GM23338 (cell line): ENCODE measurements around the gene ATG2A. TPM values are rescaled to one million over a fixed set of nuclear protein-coding genes. Genes with fewer than 3 reads are reported as not detected.

Experiments used
- ATAC-seq: fragments of 200-7000 bp; cut with Tn5 transposase; 3 replicates; pipeline ENCODE4 v1.9.1; 2020
- DNase-seq: peaks from one replicate; pipeline ENCODE4 v3.0.0-alpha.2; 2015; ENCODE audit warnings: low spot score
- H2AFZ ChIP-seq: fragments of 200-600 bp; sonication (generic); 2 replicates; pipeline ENCODE4 v1.8.0; 2016; ENCODE audit warnings: antibody characterized with exemption, mild to moderate bottlenecking, moderate library complexity
- H3F3A ChIP-seq: fragments of 200-600 bp; sonication (generic); replicated peaks from 2 replicates; pipeline ENCODE4 v1.8.0; 2017; ENCODE audit warnings: antibody characterized with exemption, mixed run types, low read depth
- H3K27ac ChIP-seq: fragments of 200-600 bp; sonication (generic); 2 replicates; pipeline ENCODE4 v1.6.1; 2016; ENCODE audit warnings: low read depth
- H3K27me3 ChIP-seq: fragments of 200-600 bp; sonication (generic); 2 replicates; pipeline ENCODE4 v1.8.0; 2016; ENCODE audit warnings: mild to moderate bottlenecking, mixed run types, moderate library complexity; ENCODE audit not compliant: insufficient read depth
- H3K36me3 ChIP-seq: fragments of 200-600 bp; sonication (generic); 2 replicates; pipeline ENCODE4 v1.8.0; 2016; ENCODE audit warnings: mild to moderate bottlenecking; ENCODE audit not compliant: insufficient read depth
- H3K4me1 ChIP-seq: fragments of 200-600 bp; sonication (generic); 2 replicates; pipeline ENCODE4 v1.8.0; 2016; ENCODE audit warnings: mild to moderate bottlenecking, moderate library complexity; ENCODE audit not compliant: insufficient read depth
- H3K4me2 ChIP-seq: fragments of 200-600 bp; sonication (generic); 2 replicates; pipeline ENCODE4 v1.7.1; 2017; ENCODE audit warnings: mixed run types
- H3K4me3 ChIP-seq: fragments of 200-600 bp; sonication (generic); 2 replicates; pipeline ENCODE4 v1.6.1; 2016; ENCODE audit warnings: mixed run types
- H3K79me2 ChIP-seq: fragments of 200-600 bp; sonication (generic); replicated peaks from 2 replicates; pipeline ENCODE4 v1.8.0; 2017; ENCODE audit warnings: mild to moderate bottlenecking; ENCODE audit not compliant: insufficient read depth
- H3K9me2 ChIP-seq: fragments of 200-600 bp; sonication (generic); 2 replicates; pipeline ENCODE4 v1.8.0; 2017; ENCODE audit not compliant: insufficient read depth
- H4K20me1 ChIP-seq: fragments of 200-600 bp; sonication (generic); replicated peaks from 2 replicates; pipeline ENCODE4 v1.8.0; 2017; ENCODE audit warnings: mild to moderate bottlenecking; ENCODE audit not compliant: insufficient read depth
- H3K27ac Mint-ChIP-seq: 2 replicates; pipeline ENCODE4 v1.8.0; 2020; ENCODE audit warnings: inconsistent platforms, mild to moderate bottlenecking, moderate library complexity, mixed read lengths
- H3K27me3 Mint-ChIP-seq: 3 replicates; pipeline ENCODE4 v1.8.0; 2022; ENCODE audit warnings: low read depth, mild to moderate bottlenecking, moderate library complexity, mixed read lengths, inconsistent platforms; ENCODE audit not compliant: insufficient read depth, poor library complexity
- H3K36me3 Mint-ChIP-seq: 3 replicates; pipeline ENCODE4 v1.8.0; 2021; ENCODE audit warnings: low read depth, mild to moderate bottlenecking, inconsistent platforms, moderate library complexity, mixed read lengths
- H3K4me1 Mint-ChIP-seq: 3 replicates; pipeline ENCODE4 v1.8.0; 2020; ENCODE audit warnings: mild to moderate bottlenecking, inconsistent platforms, mixed read lengths
- H3K4me3 Mint-ChIP-seq: 3 replicates; pipeline ENCODE4 v1.8.0; 2021; ENCODE audit warnings: moderate library complexity, mild to moderate bottlenecking, inconsistent platforms, mixed read lengths
- H3K9me3 Mint-ChIP-seq: 3 replicates; pipeline ENCODE4 v1.8.0; 2020; ENCODE audit warnings: moderate library complexity, mild to moderate bottlenecking, inconsistent platforms, mixed read lengths
- CREB1 ChIP-seq: fragments of 250-450 bp; sonication (Bioruptor Pico); IDR thresholded peaks from 2 replicates; pipeline ENCODE4 v1.5.0; 2020; ENCODE audit warnings: low read depth, mild to moderate bottlenecking, moderate library complexity
- EZH2phosphoT487 ChIP-seq: fragments of 200-600 bp; sonication (generic); IDR thresholded peaks from one replicate; pipeline ENCODE4 v1.8.1; 2018; ENCODE audit warnings: antibody characterized with exemption; ENCODE audit not compliant: unreplicated experiment
- JUNB ChIP-seq: IDR thresholded peaks from one replicate; pipeline ENCODE4 v1.6.1; 2016; ENCODE audit warnings: antibody characterized with exemption; ENCODE audit not compliant: unreplicated experiment
- NANOG ChIP-seq: IDR thresholded peaks from 2 replicates; pipeline ENCODE4 v1.6.1; 2016; ENCODE audit warnings: antibody characterized with exemption, borderline replicate concordance
- ZNF114 ChIP-seq: fragments of 250-450 bp; sonication (Bioruptor Pico); IDR thresholded peaks from 2 replicates; pipeline ENCODE4 v1.5.0; 2020; ENCODE audit warnings: mild to moderate bottlenecking, moderate library complexity
- ZNF331 ChIP-seq: fragments of 250-450 bp; sonication (Bioruptor Pico); IDR thresholded peaks from 2 replicates; pipeline ENCODE4 v1.5.0; 2020; ENCODE audit warnings: low read depth, mild to moderate bottlenecking, moderate library complexity
- polyA plus RNA-seq: library from polyadenylated mRNA; unstranded; fragments of >200 nt; fragmentation: Nextera tagmentation; extraction: Ambion mirVana; gene quantifications from 2 replicates; pipeline ENCODE4 v1.2.1, GENCODE V29; 2016
- total RNA-seq: library from RNA; depleted of rRNA; stranded (reverse); fragments of >200 nt; shearing (Covaris generic); gene quantifications from 2 replicates; pipeline ENCODE4 v1.2.3, GENCODE V29; 2014
- TF ChIP-seq, protein P1 (sequence below): IDR thresholded peaks from one replicate; pipeline ENCODE4 v1.6.1; 2018; ENCODE audit warnings: antibody characterized with exemption; ENCODE audit not compliant: unreplicated experiment
- TF ChIP-seq, protein P2 (sequence below), 2 experiments: fragments of 200-600 bp in 1 of 2; sonication (generic) in 1 of 2; conservative IDR thresholded peaks; 2 replicates each; pipeline versions ENCODE4 v1.5.1 to v1.6.1; 2016 to 2017; ENCODE audit warnings: antibody characterized with exemption in 2 of 2, low read depth in 2 of 2, mild to moderate bottlenecking in 2 of 2, moderate library complexity in 1 of 2

Gene ATG2A
- total and polyA plus RNA-seq, 2 experiments from 2014 or later, result 8.7 to 31.7 TPM

DNA sequence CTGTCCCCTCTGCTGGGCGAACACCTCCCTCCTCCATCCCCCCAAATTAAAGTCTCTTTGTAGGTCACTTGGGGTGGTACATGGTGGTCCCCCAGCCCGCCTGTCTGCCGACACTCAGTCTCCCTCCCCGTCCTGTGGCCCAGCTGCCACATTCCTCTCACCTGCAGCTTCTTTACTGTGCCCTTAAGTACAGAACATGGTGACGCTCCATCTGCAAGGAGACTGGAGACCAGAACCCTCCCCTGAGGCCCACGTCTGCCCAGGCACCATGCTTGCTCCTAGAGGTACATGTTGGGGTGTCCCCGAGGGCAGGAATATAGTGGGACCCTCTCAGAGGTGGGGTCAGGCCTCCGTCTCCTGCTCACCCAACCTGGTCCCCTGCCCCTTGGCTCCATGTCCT lies 33.0 kb downstream of the ATG2A start:
- H2AFZ ChIP-seq, result no peak overlapping the region
- no peak for DNase-seq
- peaks cover 21% of the 10 kb centered on the region; the same call in 1 of the 2 replicates for H3K4me1 ChIP-seq
- Mint-ChIP-seq H3K9me3 (no peaks in the 10 kb centered on the region), H3K4me1 (peaks cover 25% of the 10 kb centered on the region), H3K27me3 (peaks cover 3% of the 10 kb centered on the region), H3K4me3 (no peak overlapping the region; the same call in 2 of the 3 replicates), H3K27ac (no peak overlapping the region), H3K36me3 (no peaks in the 10 kb centered on the region)
- no peak overlapping the region for H3K27ac ChIP-seq
- H3F3A ChIP-seq, result 0 out of 2 replicates have a peak, but pooled peaks cover 3% of the 10 kb centered on the region
- no peak overlapping the region for H3K4me2 ChIP-seq
- H3K79me2 ChIP-seq, result no peaks in the 10 kb centered on the region
- no peaks in the 10 kb centered on the region for H3K27me3 ChIP-seq
- no peak for ATAC-seq
- TF ChIP-seq CREB1 (CRISPR knock-in tag) (no peak), JUNB (no peak), ZNF331 (CRISPR knock-in tag) (no peak)
- no peak overlapping the region for H3K4me3 ChIP-seq
- H3K9me2 ChIP-seq, result no peaks in the 10 kb centered on the region
- no peaks in the 10 kb centered on the region for H3K36me3 ChIP-seq
- no peaks in the 10 kb centered on the region for H4K20me1 ChIP-seq

DNA sequence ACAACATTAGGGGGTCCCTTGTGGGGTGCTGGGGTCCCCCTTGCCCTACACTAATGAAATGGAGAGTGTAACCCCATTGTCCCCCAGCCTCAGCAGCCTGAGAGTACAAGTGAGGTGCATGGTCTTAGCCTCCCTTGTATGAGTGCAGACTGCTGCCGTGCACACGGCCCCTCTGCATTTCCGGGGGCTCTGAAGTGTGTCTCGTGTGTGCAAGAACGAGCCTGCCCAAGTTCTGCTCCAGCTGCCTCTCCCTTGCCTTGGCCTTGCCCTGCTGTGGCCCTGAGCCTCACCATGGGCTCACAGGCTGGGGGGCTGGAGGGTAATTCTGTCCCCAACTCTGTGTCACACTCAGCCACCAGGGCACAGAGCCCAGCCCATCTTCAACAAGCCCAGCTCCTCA lies 33.4 kb downstream of the ATG2A start:
- no peak overlapping the region for H2AFZ ChIP-seq
- H3K36me3 Mint-ChIP-seq, result no peaks in the 10 kb centered on the region
- peaks cover 18% of the 10 kb centered on the region; the same call in 1 of the 2 replicates for H3K4me1 ChIP-seq
- H3K4me2 ChIP-seq, result no peak overlapping the region
- peaks cover 4% of the 10 kb centered on the region for H3K27me3 Mint-ChIP-seq
- ATAC-seq, result no peak
- no peak for DNase-seq
- H3K27me3 ChIP-seq, result no peaks in the 10 kb centered on the region
- H3K79me2 ChIP-seq, result no peaks in the 10 kb centered on the region
- no peaks in the 10 kb centered on the region for H3K9me3 Mint-ChIP-seq
- no peaks in the 10 kb centered on the region for H4K20me1 ChIP-seq
- no peaks in the 10 kb centered on the region for H3K36me3 ChIP-seq
- no peak overlapping the region for H3K4me3 ChIP-seq
- H3K4me3 Mint-ChIP-seq, result no peak overlapping the region; the same call in 2 of the 3 replicates
- peaks cover 23% of the 10 kb centered on the region for H3K4me1 Mint-ChIP-seq
- no peak overlapping the region for H3K27ac ChIP-seq
- H3K27ac Mint-ChIP-seq, result no peak overlapping the region
- no peaks in the 10 kb centered on the region for H3K9me2 ChIP-seq
- no peak for TF ChIP-seq ZNF331 (CRISPR knock-in tag)
- 0 out of 2 replicates have a peak, but pooled peaks cover 5% of the 10 kb centered on the region for H3F3A ChIP-seq

DNA sequence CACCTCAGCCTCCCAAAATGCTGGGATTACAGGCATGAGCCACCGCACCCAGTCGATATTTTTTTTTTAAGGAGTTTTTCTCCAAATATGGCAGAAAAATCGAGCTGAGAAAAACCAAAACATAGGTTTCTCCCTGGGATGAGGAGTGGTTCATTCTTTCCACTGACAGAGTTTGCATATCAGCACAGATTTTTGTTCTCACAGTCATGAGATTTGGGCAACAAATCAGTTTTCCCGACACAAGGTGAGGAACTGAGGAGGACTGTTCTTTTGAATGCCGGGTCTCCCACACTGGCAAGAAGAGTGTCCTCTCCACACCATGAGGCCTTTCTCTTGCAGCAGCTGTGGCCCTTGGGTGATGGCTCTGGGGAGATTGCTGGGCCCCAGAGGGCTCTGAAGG lies 34.8 kb downstream of the ATG2A start:
- Mint-ChIP-seq H3K27me3 (peaks cover 5% of the 10 kb centered on the region), H3K4me1 (peaks cover 18% of the 10 kb centered on the region), H3K4me3 (no peak overlapping the region), H3K27ac (no peak overlapping the region), H3K36me3 (no peaks in the 10 kb centered on the region), H3K9me3 (no peaks in the 10 kb centered on the region)
- Histone ChIP-seq H3K27me3 (peaks cover 5% of the 10 kb centered on the region; the same call in 1 of the 2 replicates), H3K27ac (no peak overlapping the region), H2AFZ (no peak overlapping the region), H3K79me2 (peaks cover 4% of the 10 kb centered on the region; the same call in 1 of the 2 replicates), H3K36me3 (no peaks in the 10 kb centered on the region), H3K4me2 (no peak overlapping the region), H4K20me1 (no peaks in the 10 kb centered on the region), H3K4me3 (no peak overlapping the region), H3K4me1 (peaks cover 11% of the 10 kb centered on the region; the same call in 1 of the 2 replicates), H3F3A (0 out of 2 replicates have a peak, but pooled peaks cover 4% of the 10 kb centered on the region), H3K9me2 (no peaks in the 10 kb centered on the region)
- no peak for DNase-seq
- no peak for ATAC-seq
- TF ChIP-seq, protein P1, sequence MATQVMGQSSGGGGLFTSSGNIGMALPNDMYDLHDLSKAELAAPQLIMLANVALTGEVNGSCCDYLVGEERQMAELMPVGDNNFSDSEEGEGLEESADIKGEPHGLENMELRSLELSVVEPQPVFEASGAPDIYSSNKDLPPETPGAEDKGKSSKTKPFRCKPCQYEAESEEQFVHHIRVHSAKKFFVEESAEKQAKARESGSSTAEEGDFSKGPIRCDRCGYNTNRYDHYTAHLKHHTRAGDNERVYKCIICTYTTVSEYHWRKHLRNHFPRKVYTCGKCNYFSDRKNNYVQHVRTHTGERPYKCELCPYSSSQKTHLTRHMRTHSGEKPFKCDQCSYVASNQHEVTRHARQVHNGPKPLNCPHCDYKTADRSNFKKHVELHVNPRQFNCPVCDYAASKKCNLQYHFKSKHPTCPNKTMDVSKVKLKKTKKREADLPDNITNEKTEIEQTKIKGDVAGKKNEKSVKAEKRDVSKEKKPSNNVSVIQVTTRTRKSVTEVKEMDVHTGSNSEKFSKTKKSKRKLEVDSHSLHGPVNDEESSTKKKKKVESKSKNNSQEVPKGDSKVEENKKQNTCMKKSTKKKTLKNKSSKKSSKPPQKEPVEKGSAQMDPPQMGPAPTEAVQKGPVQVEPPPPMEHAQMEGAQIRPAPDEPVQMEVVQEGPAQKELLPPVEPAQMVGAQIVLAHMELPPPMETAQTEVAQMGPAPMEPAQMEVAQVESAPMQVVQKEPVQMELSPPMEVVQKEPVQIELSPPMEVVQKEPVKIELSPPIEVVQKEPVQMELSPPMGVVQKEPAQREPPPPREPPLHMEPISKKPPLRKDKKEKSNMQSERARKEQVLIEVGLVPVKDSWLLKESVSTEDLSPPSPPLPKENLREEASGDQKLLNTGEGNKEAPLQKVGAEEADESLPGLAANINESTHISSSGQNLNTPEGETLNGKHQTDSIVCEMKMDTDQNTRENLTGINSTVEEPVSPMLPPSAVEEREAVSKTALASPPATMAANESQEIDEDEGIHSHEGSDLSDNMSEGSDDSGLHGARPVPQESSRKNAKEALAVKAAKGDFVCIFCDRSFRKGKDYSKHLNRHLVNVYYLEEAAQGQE, result no peak
- TF ChIP-seq EZH2phosphoT487, result no peak
- TF ChIP-seq, protein P2, sequence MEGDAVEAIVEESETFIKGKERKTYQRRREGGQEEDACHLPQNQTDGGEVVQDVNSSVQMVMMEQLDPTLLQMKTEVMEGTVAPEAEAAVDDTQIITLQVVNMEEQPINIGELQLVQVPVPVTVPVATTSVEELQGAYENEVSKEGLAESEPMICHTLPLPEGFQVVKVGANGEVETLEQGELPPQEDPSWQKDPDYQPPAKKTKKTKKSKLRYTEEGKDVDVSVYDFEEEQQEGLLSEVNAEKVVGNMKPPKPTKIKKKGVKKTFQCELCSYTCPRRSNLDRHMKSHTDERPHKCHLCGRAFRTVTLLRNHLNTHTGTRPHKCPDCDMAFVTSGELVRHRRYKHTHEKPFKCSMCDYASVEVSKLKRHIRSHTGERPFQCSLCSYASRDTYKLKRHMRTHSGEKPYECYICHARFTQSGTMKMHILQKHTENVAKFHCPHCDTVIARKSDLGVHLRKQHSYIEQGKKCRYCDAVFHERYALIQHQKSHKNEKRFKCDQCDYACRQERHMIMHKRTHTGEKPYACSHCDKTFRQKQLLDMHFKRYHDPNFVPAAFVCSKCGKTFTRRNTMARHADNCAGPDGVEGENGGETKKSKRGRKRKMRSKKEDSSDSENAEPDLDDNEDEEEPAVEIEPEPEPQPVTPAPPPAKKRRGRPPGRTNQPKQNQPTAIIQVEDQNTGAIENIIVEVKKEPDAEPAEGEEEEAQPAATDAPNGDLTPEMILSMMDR (conservative IDR thresholded peaks at IDR 0.05; ENCODE audit: low read depth in 2 of 2), result no peak
- TF ChIP-seq ZNF114, result no peak
- TF ChIP-seq NANOG, result no peak
